Stimulated activated CD8-positive, alpha-beta memory T cell treated with anti-CD3 and anti-CD28 coated beads, Interleukin-12 subunit alpha, Interleukin-12 subunit beta, amount 100 ng/mL, for 1 hour (primary cell): ENCODE results near the gene BEST2.

ENCODE experiments used
- DNase-seq: peaks from one replicate; pipeline ENCODE4 v3.0.0-alpha.2; 2020; ENCODE audit warnings: low read depth

BEST2 gene

GRCh38 chr19:12730064-12730463 is 21.5 kb upstream of the BEST2 start:
- no peak for DNase-seq

GRCh38 chr19:12731337-12731736 is 20.3 kb upstream of the BEST2 start:
- DNase-seq: no peak

GRCh38 chr19:12733369-12734214 is 18.0 kb upstream of the BEST2 start:
- no peak for DNase-seq

GRCh38 chr19:12736995-12737834 is 14.4 kb upstream of the BEST2 start, which contains the start of gene GET3:
Gene GET3, plus strand, starts transcription at chr19:12737497. Its CDS starts 9 bp downstream, at chr19:12737506.
- DNase-seq: peak; percentile 68

GRCh38 chr19:12737835-12738351 is 13.7 kb upstream of the BEST2 start:
- DNase-seq: no peak

- DNase-seq: no peak
Observed at GRCh38 chr19:12745166-12745897, 6.3 kb upstream of the BEST2 start.

- no peak for DNase-seq
Observed at GRCh38 chr19:12748489-12748888, 3.1 kb upstream of the BEST2 start.

GRCh38 chr19:12749938-12750521 is 1.6 kb upstream of the BEST2 start:
- DNase-seq: no peak

GRCh38 chr19:12750851-12751250 is 740 bp upstream of the BEST2 start:
- no peak for DNase-seq

GRCh38 chr19:12752056-12752781 is 628 bp downstream of the BEST2 start:
- no peak for DNase-seq

- no peak for DNase-seq
Observed at GRCh38 chr19:12754465-12755196, 3.0 kb downstream of the BEST2 start.

- DNase-seq: no peak
Observed at GRCh38 chr19:12756150-12756883, 4.7 kb downstream of the BEST2 start.

GRCh38 chr19:12757544-12758274 is 6.1 kb downstream of the BEST2 start:
- no peak for DNase-seq

- DNase-seq: no peak
Observed at GRCh38 chr19:12759686-12760085, 8.1 kb downstream of the BEST2 start.

- no peak for DNase-seq
Observed at GRCh38 chr19:12763100-12763499, 11.5 kb downstream of the BEST2 start.

- no peak for DNase-seq
Observed at GRCh38 chr19:12764698-12765097, 13.1 kb downstream of the BEST2 start.

- DNase-seq: no peak
Observed at GRCh38 chr19:12766051-12766521, 14.5 kb downstream of the BEST2 start.

GRCh38 chr19:12767150-12767549 is 15.6 kb downstream of the BEST2 start:
- no peak for DNase-seq

GRCh38 chr19:12767666-12768065 is 16.1 kb downstream of the BEST2 start:
- DNase-seq: no peak
